ENCODE results near the gene KCNMB1.

- TF ChIP-seq CTCF (conservative IDR thresholded peaks at IDR 0.05 in 1 of 2, IDR thresholded peaks at IDR 0.05 in 1 of 2; ENCODE audit: low read depth in 1 of 2, low read length in 2 of 2): no peak
- no peak for TF ChIP-seq EZH2 (IDR thresholded peaks at IDR 0.05; ENCODE audit: low read length, missing control alignments)
Measured at GRCh38 chr5:170330568-170331054, 58.6 kb downstream of the KCNMB1 start.
